Endothelial cell (in vitro differentiated cells): ENCODE results near the gene FBXO24. TPM values are rescaled to one million over a fixed set of nuclear protein-coding genes. Genes with fewer than 3 reads are reported as not detected.

Source experiments
- DNase-seq: peaks from one replicate; pipeline ENCODE4 v3.0.0; 2021; ENCODE audit warnings: low spot score
- H3K27ac Mint-ChIP-seq: one replicate; pipeline ENCODE4 v1.8.0; 2021; ENCODE audit warnings: mixed read lengths, inconsistent platforms; ENCODE audit not compliant: unreplicated experiment
- H3K27me3 Mint-ChIP-seq: one replicate; pipeline ENCODE4 v1.8.0; 2021; ENCODE audit warnings: mild to moderate bottlenecking, moderate library complexity, mixed read lengths, inconsistent platforms; ENCODE audit not compliant: unreplicated experiment
- H3K36me3 Mint-ChIP-seq: one replicate; pipeline ENCODE4 v1.8.0; 2021; ENCODE audit warnings: mild to moderate bottlenecking, low read depth, mixed read lengths, inconsistent platforms; ENCODE audit not compliant: unreplicated experiment
- H3K4me1 Mint-ChIP-seq: one replicate; pipeline ENCODE4 v1.8.0; 2021; ENCODE audit warnings: mild to moderate bottlenecking, mixed read lengths, inconsistent platforms; ENCODE audit not compliant: unreplicated experiment
- H3K4me3 Mint-ChIP-seq: one replicate; pipeline ENCODE4 v1.8.0; 2021; ENCODE audit warnings: mild to moderate bottlenecking, mixed read lengths, inconsistent platforms; ENCODE audit not compliant: unreplicated experiment
- H3K9me3 Mint-ChIP-seq: one replicate; pipeline ENCODE4 v1.8.0; 2021; ENCODE audit warnings: mixed read lengths, inconsistent platforms; ENCODE audit not compliant: unreplicated experiment
- total RNA-seq: library from RNA; stranded (reverse); fragmentation: NEBNext Ultra II Directional; extraction: Animal tissue kit (Norgen Biotek cat#: 25700); gene quantifications from one replicate; pipeline ENCODE4 v1.2.1, GENCODE V29; 2021; ENCODE audit not compliant: unreplicated experiment
- TF ChIP-seq, protein P1 (sequence below): fragments of 200-600 bp; sonication (generic); IDR thresholded peaks from one replicate; pipeline ENCODE4 v1.5.0; 2021; ENCODE audit warnings: antibody characterized with exemption; ENCODE audit not compliant: unreplicated experiment

The FBXO24 gene
- total RNA-seq, 1 donor from 2014 or later, result 1.3 TPM

DNA sequence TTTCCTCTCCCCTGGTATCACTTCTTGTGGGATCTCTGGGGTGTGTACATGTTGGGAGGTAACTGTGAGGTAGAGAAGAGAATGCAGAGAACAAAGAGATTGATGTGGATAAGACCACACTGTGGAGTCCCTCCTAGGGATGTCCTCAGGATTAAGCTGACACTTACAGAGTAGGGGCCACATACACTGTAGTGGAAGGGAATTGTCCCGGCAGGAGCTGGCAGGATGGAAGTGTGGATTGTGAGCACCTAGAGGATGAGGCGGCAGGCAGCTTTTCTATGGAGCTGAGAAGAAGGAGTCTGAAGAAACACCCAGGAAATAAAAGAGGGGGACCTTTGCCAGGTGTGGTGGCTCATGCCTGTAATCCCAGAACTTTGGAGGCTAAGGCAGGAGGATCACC, 33.6 kb upstream of the FBXO24 start:
- no peak overlapping the region for H3K27ac Mint-ChIP-seq
- H3K36me3 Mint-ChIP-seq, result peaks cover 34% of the 10 kb centered on the region
- peak overlapping the region; percentile 47 for H3K4me3 Mint-ChIP-seq
- no peak for DNase-seq
- no peaks in the 10 kb centered on the region for H3K9me3 Mint-ChIP-seq
- H3K27me3 Mint-ChIP-seq, result no peaks in the 10 kb centered on the region
- TF ChIP-seq, protein P1, sequence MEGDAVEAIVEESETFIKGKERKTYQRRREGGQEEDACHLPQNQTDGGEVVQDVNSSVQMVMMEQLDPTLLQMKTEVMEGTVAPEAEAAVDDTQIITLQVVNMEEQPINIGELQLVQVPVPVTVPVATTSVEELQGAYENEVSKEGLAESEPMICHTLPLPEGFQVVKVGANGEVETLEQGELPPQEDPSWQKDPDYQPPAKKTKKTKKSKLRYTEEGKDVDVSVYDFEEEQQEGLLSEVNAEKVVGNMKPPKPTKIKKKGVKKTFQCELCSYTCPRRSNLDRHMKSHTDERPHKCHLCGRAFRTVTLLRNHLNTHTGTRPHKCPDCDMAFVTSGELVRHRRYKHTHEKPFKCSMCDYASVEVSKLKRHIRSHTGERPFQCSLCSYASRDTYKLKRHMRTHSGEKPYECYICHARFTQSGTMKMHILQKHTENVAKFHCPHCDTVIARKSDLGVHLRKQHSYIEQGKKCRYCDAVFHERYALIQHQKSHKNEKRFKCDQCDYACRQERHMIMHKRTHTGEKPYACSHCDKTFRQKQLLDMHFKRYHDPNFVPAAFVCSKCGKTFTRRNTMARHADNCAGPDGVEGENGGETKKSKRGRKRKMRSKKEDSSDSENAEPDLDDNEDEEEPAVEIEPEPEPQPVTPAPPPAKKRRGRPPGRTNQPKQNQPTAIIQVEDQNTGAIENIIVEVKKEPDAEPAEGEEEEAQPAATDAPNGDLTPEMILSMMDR, result no peak
- peaks cover 25% of the 10 kb centered on the region for H3K4me1 Mint-ChIP-seq

DNA sequence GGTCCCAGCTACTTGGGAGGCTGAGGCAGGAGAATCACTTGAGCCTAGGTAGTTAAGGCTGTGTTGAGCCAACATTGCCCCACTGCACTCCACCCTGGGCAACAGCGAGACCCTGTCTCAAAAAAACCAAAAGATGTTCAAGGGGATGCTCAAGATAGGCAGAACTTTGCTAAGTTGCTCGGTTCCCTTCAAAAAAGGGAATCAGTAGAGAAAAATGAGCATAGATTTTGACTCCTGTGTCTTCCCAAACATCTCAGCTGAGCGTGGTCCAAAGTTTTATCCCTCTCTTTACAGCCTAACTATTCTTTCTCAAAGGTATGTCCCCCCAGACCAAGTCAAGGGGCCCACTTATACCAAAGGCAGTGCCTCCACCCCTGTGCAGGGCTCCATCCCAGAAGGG, 33.1 kb upstream of the FBXO24 start:
- no peaks in the 10 kb centered on the region for H3K27me3 Mint-ChIP-seq
- H3K9me3 Mint-ChIP-seq, result no peaks in the 10 kb centered on the region
- no peak overlapping the region for H3K4me3 Mint-ChIP-seq
- peaks cover 22% of the 10 kb centered on the region for H3K4me1 Mint-ChIP-seq
- H3K36me3 Mint-ChIP-seq, result peaks cover 34% of the 10 kb centered on the region
- no peak overlapping the region for H3K27ac Mint-ChIP-seq
- TF ChIP-seq, protein P1, result no peak
- DNase-seq, result no peak

DNA sequence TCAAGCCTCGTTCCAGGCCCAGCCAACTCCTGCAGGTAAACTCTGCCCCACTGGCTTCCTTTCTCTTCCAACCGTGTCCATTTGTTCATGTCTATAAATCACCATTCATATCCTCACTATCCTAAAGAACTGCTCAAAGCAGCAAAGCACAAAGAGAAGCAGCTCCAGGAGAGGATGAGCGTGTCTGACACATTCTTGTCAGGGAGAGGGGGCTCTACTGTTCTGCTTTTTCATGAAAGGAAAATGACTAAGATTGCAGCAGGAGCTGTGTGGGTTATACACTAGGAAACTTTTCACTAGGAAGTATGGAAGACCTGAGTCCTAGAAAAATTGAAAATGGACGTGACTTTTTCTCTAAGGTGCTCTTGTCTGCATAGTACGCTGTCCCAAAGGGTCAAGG, 30.4 kb upstream of the FBXO24 start:
- TF ChIP-seq, protein P1, result no peak
- Mint-ChIP-seq H3K4me3 (no peak overlapping the region), H3K27me3 (peaks cover 2% of the 10 kb centered on the region), H3K4me1 (peaks cover 11% of the 10 kb centered on the region), H3K9me3 (no peaks in the 10 kb centered on the region), H3K36me3 (peaks cover 29% of the 10 kb centered on the region), H3K27ac (no peak overlapping the region)
- DNase-seq, result no peak

DNA sequence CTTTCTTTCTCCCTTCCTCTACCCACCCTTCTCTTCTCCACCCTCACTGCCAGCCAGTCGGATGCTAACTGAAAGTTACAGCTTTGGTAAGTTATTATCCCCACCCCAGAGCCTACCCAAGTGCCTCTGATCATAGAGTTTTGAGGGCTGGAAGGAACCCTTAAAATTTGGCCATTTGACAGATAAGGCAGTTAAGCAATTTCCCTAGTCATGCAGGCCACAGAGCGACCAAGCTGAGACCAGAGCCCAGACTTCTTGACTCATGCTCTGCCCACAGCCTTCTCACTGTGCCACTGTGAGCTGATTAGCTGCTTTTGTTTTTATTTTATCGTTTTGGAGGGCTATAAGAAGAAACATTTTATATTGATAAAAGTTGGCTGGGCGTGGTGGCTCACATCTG, 29.6 kb upstream of the FBXO24 start:
- Mint-ChIP-seq H3K27me3 (peaks cover 2% of the 10 kb centered on the region), H3K9me3 (no peaks in the 10 kb centered on the region), H3K27ac (no peak overlapping the region), H3K4me3 (no peak overlapping the region), H3K36me3 (peaks cover 28% of the 10 kb centered on the region), H3K4me1 (peaks cover 11% of the 10 kb centered on the region)
- no peak for DNase-seq
- TF ChIP-seq, protein P1, result no peak

DNA sequence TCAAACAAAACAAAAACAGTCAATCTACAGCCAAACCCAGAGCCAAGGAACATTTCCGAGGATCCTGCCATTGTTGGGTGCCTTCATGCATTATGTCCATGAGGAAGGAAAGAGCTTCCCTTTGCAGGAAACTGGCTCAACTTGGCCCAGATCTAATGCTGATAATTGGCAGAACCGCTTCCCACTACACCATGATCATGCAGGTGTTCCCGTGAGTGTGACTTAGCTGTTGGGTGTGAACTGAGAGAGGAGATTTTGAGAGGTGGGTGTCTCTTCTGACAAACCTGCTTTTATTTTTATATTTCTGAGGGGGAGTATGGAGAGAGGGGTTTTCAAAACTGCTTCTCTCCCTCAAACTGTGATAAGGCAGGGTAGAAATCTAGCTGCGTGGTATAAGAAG, 27.0 kb upstream of the FBXO24 start:
- H3K9me3 Mint-ChIP-seq, result no peaks in the 10 kb centered on the region
- no peak for DNase-seq
- H3K4me1 Mint-ChIP-seq, result peaks cover 11% of the 10 kb centered on the region
- H3K27ac Mint-ChIP-seq, result peak overlapping the region; percentile 93
- peaks cover 9% of the 10 kb centered on the region for H3K27me3 Mint-ChIP-seq
- TF ChIP-seq, protein P1, result no peak
- H3K36me3 Mint-ChIP-seq, result peaks cover 24% of the 10 kb centered on the region
- H3K4me3 Mint-ChIP-seq, result peak overlapping the region; percentile 84
